SK-N-SH treated with all-trans-retinoic acid at 6 μM for 48 hours (cell line): ENCODE results near the gene KIF24.
"Not testable (repeated sequence)": the region's sequence is repeated elsewhere in the genome, so short reads cannot be mapped to it uniquely, and the experiment has no call there.

Experiments used
- ATAC-seq: fragments of 200-7000 bp; cut with Tn5 transposase; 3 replicates; pipeline ENCODE4 v1.9.1; 2020; ENCODE audit warnings: mild to moderate bottlenecking, moderate library complexity
- BACH2 ChIP-seq: fragments of 250-450 bp; sonication (Bioruptor Pico); IDR thresholded peaks from 2 replicates; pipeline ENCODE4 v1.9.0; 2021; ENCODE audit warnings: mild to moderate bottlenecking, borderline replicate concordance
- ESRRG ChIP-seq: fragments of 250-450 bp; sonication (Bioruptor Pico); IDR thresholded peaks from 2 replicates; pipeline ENCODE4 v1.6.1; 2021; ENCODE audit warnings: mild to moderate bottlenecking
- GLIS3 ChIP-seq: fragments of 250-450 bp; sonication (Bioruptor Pico); IDR thresholded peaks from 2 replicates; pipeline ENCODE4 v1.5.0; 2020; ENCODE audit warnings: mild to moderate bottlenecking, moderate library complexity
- ISL1 ChIP-seq: fragments of 250-450 bp; sonication (Bioruptor Pico); IDR thresholded peaks from 2 replicates; pipeline ENCODE4 v2.1.2; 2022; ENCODE audit warnings: mild to moderate bottlenecking, moderate library complexity
- OSR1 ChIP-seq: fragments of 250-450 bp; sonication (Bioruptor Pico); IDR thresholded peaks from 2 replicates; pipeline ENCODE4 v1.8.0; 2022; ENCODE audit warnings: moderate library complexity, mild to moderate bottlenecking, inconsistent platforms
- POU6F1 ChIP-seq: fragments of 250-450 bp; sonication (Bioruptor Pico); IDR thresholded peaks from 2 replicates; pipeline ENCODE4 v1.8.0; 2021; ENCODE audit warnings: low read depth, mild to moderate bottlenecking, moderate library complexity, borderline replicate concordance
- PPARA ChIP-seq: fragments of 250-450 bp; sonication (Bioruptor Pico); IDR thresholded peaks from 2 replicates; pipeline ENCODE4 v1.5.0; 2020; ENCODE audit warnings: mild to moderate bottlenecking, borderline replicate concordance
- RARB ChIP-seq: fragments of 250-450 bp; sonication (Bioruptor Pico); IDR thresholded peaks from 2 replicates; pipeline ENCODE4 v1.8.0; 2021; ENCODE audit warnings: mild to moderate bottlenecking, moderate library complexity
- SNAI2 ChIP-seq: fragments of 250-450 bp; sonication (Bioruptor Pico); IDR thresholded peaks from 2 replicates; pipeline ENCODE4 v1.5.0; 2020; ENCODE audit warnings: mild to moderate bottlenecking, moderate library complexity
- TCF4 ChIP-seq: fragments of 250-450 bp; sonication (Bioruptor Pico); IDR thresholded peaks from 2 replicates; pipeline ENCODE4 v1.8.0; 2021; ENCODE audit warnings: mild to moderate bottlenecking, moderate library complexity, borderline replicate concordance
- TOX ChIP-seq: fragments of 250-450 bp; sonication (Bioruptor Pico); IDR thresholded peaks from 2 replicates; pipeline ENCODE4 v1.8.0; 2021; ENCODE audit warnings: mild to moderate bottlenecking, moderate library complexity, borderline replicate concordance
- TSHZ2 ChIP-seq: fragments of 250-450 bp; sonication (Bioruptor Pico); IDR thresholded peaks from 2 replicates; pipeline ENCODE4 v1.5.0; 2020; ENCODE audit warnings: mild to moderate bottlenecking, moderate library complexity
- ZC3H10 ChIP-seq: fragments of 250-450 bp; sonication (Bioruptor Pico); IDR thresholded peaks from 2 replicates; pipeline ENCODE4 v1.5.1; 2021; ENCODE audit warnings: mild to moderate bottlenecking, moderate library complexity
- ZFP30 ChIP-seq: fragments of 450-650 bp; formaldehyde crosslinking; IDR thresholded peaks from 2 replicates; pipeline ENCODE4 v1.5.0; 2022; ENCODE audit warnings: mild to moderate bottlenecking, moderate library complexity
- ZNF565 ChIP-seq: fragments of 450-650 bp; formaldehyde crosslinking; conservative IDR thresholded peaks from 2 replicates; pipeline ENCODE4 v1.5.0; 2020; ENCODE audit warnings: low read depth, mild to moderate bottlenecking, moderate library complexity
- ZNF8 ChIP-seq: fragments of 450-650 bp; formaldehyde crosslinking; IDR thresholded peaks from 2 replicates; pipeline ENCODE4 v1.5.0; 2020; ENCODE audit warnings: mild to moderate bottlenecking, moderate library complexity

Gene KIF24

GRCh38 chr9:34343090-34343489 lies 14.0 kb upstream of the KIF24 start:
- TF ChIP-seq BACH2 (CRISPR knock-in tag) (no peak), TSHZ2 (CRISPR knock-in tag) (no peak), ZFP30 (CRISPR knock-in tag) (no peak), PPARA (CRISPR knock-in tag) (no peak), POU6F1 (CRISPR knock-in tag) (no peak), OSR1 (no peak), ISL1 (CRISPR knock-in tag) (no peak), RARB (no peak), SNAI2 (CRISPR knock-in tag) (no peak), ZNF565 (CRISPR knock-in tag) (no peak), TOX (CRISPR knock-in tag) (no peak), TCF4 (CRISPR knock-in tag) (no peak), ZNF8 (no peak)
- no peak for ATAC-seq

GRCh38 chr9:34341659-34342295 lies 12.7 kb upstream of the KIF24 start:
- TF ChIP-seq ESRRG, result no peak
- TF ChIP-seq ZC3H10 (CRISPR knock-in tag), result no peak
- TF ChIP-seq TSHZ2 (CRISPR knock-in tag), result no peak
- no peak for TF ChIP-seq ZFP30 (CRISPR knock-in tag)
- TF ChIP-seq TCF4 (CRISPR knock-in tag), result no peak
- no peak for TF ChIP-seq RARB
- no peak for TF ChIP-seq PPARA (CRISPR knock-in tag)
- TF ChIP-seq POU6F1 (CRISPR knock-in tag), result no peak
- no peak for TF ChIP-seq GLIS3 (CRISPR knock-in tag)
- ATAC-seq, result no peak

GRCh38 chr9:34338665-34339385 lies 9.8 kb upstream of the KIF24 start:
- TF ChIP-seq ZC3H10 (CRISPR knock-in tag), result no peak
- TF ChIP-seq GLIS3 (CRISPR knock-in tag), result no peak
- ATAC-seq, result no peak

GRCh38 chr9:34338079-34338478 lies 9.0 kb upstream of the KIF24 start:
- not testable (repeated sequence) for ATAC-seq
